Measurements from ENCODE around the gene DNAH14.
A peak's percentile ranks its signal among the peaks of the same experiment; 100 is the strongest.
"Not testable (repeated sequence)": the region's sequence is repeated elsewhere in the genome, so short reads cannot be mapped to it uniquely, and the experiment has no call there.

DNAH14 gene

DNA sequence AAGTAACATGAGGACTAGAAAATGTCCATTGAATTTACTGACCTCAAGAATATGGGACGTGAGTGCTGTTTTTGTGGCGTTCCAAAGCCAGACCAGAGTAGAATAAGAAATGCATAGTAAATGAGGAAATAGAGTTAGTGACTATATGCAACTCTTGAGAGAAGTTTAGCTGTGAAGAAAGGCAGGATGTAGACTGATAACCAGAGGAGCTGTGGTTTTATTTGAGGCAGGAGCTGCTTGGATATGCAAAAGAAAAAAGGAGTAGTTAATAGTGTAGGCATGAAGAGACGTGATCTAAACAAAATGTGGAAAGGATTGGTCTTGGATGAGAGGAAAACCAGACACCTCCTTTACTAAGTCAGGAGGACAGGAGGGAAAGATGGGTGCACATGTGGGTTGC, 28.2 kb downstream of the DNAH14 start:
- H3K4me1 ChIP-seq: no peaks in the 10 kb centered on the region
- TF ChIP-seq Cebpa-rat (IDR thresholded peaks at IDR 0.05): no peak
- no peaks in the 10 kb centered on the region for H3K27me3 ChIP-seq
- H3K4me3 ChIP-seq: no peak overlapping the region
- H3K4me2 ChIP-seq: no peak overlapping the region
- H3K27ac ChIP-seq: no peak overlapping the region
- no peak overlapping the region for H3K9ac ChIP-seq
- no peaks in the 10 kb centered on the region for H3K36me3 ChIP-seq
- no peaks in the 10 kb centered on the region for H3K9me3 ChIP-seq
- H4K20me1 ChIP-seq: no peaks in the 10 kb centered on the region

DNA sequence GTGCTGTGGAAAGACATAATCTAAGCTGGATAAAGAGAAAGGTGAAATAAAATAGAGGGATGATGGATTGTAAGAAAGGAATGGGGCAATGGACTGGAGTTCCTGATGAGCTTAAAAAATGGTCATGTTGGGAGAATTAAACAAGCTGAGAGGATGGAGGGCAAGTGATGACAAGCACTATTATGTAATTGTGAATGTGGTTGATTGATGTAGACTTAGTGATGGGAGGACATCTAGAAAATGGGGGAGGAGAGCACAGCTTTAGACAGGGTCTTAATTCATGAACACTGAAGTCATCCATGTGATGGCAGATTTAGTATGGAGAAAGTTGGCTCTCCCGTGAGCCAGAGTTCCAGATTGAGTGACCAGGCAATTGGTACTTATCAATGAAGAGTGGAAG, 29.0 kb downstream of the DNAH14 start:
- Histone ChIP-seq H3K27me3 (no peaks in the 10 kb centered on the region), H4K20me1 (no peaks in the 10 kb centered on the region), H3K4me1 (no peaks in the 10 kb centered on the region), H3K4me3 (no peak overlapping the region), H3K9me3 (no peaks in the 10 kb centered on the region), H3K27ac (no peak overlapping the region), H3K4me2 (no peak overlapping the region), H3K36me3 (no peaks in the 10 kb centered on the region), H3K9ac (no peak overlapping the region)
- no peak for TF ChIP-seq Cebpa-rat (IDR thresholded peaks at IDR 0.05)

DNA sequence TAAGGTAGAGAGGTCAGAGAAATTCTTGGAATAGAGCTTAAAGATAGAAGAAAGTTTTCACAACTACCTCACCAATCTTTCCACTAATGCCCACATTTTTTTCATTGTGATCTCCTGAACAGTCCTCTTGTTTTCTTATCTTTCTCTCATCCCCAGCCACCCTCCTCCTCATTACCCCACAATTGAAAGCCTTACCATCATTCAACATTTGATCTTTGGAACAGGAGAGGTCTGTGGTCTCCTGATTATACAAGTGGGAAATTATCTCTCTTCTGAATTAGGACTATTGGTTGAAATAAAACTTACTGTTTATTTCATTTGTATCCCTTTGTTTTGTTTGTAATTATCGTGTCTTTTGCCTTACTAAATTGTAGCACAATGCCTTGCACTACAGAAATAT, 29.6 kb downstream of the DNAH14 start:
- H3K27ac ChIP-seq: no peak overlapping the region
- H3K4me2 ChIP-seq: no peak overlapping the region
- H4K20me1 ChIP-seq: no peaks in the 10 kb centered on the region
- no peaks in the 10 kb centered on the region for H3K36me3 ChIP-seq
- no peak overlapping the region for H3K4me3 ChIP-seq
- no peaks in the 10 kb centered on the region for H3K9me3 ChIP-seq
- no peak for TF ChIP-seq Cebpa-rat (IDR thresholded peaks at IDR 0.05)
- no peak overlapping the region for H3K9ac ChIP-seq
- H3K4me1 ChIP-seq: no peaks in the 10 kb centered on the region
- H3K27me3 ChIP-seq: no peaks in the 10 kb centered on the region

DNA sequence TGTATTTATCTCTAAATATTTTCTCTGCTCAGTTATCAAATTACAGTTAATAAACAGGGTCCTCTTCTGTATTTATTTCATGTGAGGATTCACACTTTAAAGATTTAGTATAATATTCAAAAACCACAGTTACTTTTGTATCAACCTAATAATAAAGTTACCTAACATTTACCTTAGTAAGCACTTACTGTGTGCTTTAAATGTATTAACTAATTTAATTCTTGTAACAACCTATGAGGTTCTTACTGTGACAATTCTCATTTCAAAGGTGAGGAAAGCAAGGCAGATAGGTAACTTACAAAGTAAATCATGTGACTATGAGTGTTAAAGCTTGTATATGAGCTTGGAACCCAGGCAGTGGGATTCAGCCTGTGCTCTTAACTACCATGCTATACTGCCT, 30.2 kb downstream of the DNAH14 start:
- Histone ChIP-seq H3K36me3 (no peaks in the 10 kb centered on the region), H3K4me3 (no peak overlapping the region), H4K20me1 (no peaks in the 10 kb centered on the region), H3K27ac (no peak overlapping the region), H3K9ac (no peak overlapping the region), H3K9me3 (no peaks in the 10 kb centered on the region), H3K27me3 (no peaks in the 10 kb centered on the region), H3K4me1 (no peaks in the 10 kb centered on the region), H3K4me2 (no peak overlapping the region)
- no peak for TF ChIP-seq Cebpa-rat (IDR thresholded peaks at IDR 0.05)

DNA sequence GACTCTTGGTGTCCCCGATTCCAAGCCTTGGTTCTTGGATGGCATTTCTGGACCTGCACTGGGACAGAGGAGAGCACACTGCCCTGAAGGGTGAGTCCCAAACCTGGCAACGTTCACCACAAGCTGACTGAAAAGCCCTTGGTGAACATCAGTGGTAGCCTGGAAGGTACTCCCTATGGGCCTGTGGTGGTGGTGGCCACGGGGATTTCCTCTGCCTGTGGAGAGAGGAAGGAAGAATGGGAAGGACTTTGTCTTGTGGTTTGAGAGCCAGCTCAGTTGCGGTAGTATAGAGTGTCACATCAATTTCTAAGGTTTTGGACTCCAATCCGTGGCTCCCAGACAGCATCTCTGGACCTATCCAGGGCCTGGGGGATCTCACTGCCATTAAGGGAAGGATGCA, 50.7 kb downstream of the DNAH14 start:
- H3K4me2 ChIP-seq: peak overlapping the region; percentile 73
- no peaks in the 10 kb centered on the region for H3K36me3 ChIP-seq
- H3K9ac ChIP-seq: no peak overlapping the region
- peaks cover 18% of the 10 kb centered on the region for H4K20me1 ChIP-seq
- H3K9me3 ChIP-seq: no peaks in the 10 kb centered on the region; the same call in 1 of the 2 replicates
- H3K27me3 ChIP-seq: peaks cover 59% of the 10 kb centered on the region
- no peak overlapping the region for H3K27ac ChIP-seq
- no peak overlapping the region for H3K4me3 ChIP-seq
- TF ChIP-seq Cebpa-rat (IDR thresholded peaks at IDR 0.05): no peak
- peaks cover 23% of the 10 kb centered on the region for H3K4me1 ChIP-seq

DNA sequence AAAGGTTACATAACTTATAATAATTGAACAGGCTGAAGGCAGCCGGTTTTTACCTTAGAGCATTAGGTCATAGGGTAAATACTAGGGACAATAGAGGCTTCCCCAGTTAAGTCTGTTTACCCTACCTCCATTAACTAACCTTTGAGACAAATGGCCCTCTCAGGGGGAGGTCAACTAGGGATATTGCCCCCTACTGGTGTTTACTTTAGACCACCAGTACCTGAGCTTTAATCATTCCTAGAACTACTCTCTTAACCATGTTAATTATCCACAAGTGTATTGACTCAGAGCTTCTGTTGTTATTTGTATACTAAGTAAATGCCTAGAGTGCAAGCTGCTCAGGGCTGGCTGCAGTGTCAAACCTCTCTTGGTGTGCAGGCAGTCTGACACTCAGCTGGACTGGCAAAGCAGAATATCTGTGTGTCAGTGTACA, 52.5 kb downstream of the DNAH14 start:
- not testable (repeated sequence) for H3K9me3 ChIP-seq, H3K4me3 ChIP-seq, H3K9ac ChIP-seq, H3K36me3 ChIP-seq, H3K4me2 ChIP-seq, H3K27ac ChIP-seq
- peaks cover 18% of the 10 kb centered on the region for H4K20me1 ChIP-seq
- H3K4me1 ChIP-seq: peaks cover 23% of the 10 kb centered on the region
- H3K27me3 ChIP-seq: peaks cover 59% of the 10 kb centered on the region

DNA sequence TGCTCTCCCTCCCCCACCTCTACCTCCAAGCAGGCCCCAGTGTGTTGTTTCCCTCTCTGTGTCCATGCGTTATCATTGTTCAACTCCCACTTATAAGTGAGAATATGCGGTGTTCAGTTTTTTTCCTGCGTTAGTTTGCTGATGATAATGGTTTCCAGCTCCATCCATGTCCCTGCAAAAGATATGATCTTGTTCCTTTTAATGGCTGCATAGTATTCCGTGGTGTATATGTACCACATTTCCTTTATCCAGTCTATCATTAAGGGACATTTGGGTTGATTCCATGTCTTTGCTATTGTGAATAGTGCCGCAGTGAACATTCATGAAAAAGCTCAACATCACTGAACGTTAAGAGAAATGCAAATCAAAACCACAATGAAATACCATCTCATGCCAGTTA, 58.6 kb downstream of the DNAH14 start:
- Histone ChIP-seq H3K4me3 (no peak overlapping the region), H3K27me3 (peaks cover 11% of the 10 kb centered on the region; the same call in 1 of the 2 replicates), H3K9me3 (no peaks in the 10 kb centered on the region), H3K9ac (no peak overlapping the region), H4K20me1 (no peaks in the 10 kb centered on the region), H3K4me1 (no peaks in the 10 kb centered on the region), H3K4me2 (no peak overlapping the region), H3K27ac (no peak overlapping the region), H3K36me3 (no peaks in the 10 kb centered on the region)
- TF ChIP-seq Cebpa-rat (IDR thresholded peaks at IDR 0.05): no peak

DNA sequence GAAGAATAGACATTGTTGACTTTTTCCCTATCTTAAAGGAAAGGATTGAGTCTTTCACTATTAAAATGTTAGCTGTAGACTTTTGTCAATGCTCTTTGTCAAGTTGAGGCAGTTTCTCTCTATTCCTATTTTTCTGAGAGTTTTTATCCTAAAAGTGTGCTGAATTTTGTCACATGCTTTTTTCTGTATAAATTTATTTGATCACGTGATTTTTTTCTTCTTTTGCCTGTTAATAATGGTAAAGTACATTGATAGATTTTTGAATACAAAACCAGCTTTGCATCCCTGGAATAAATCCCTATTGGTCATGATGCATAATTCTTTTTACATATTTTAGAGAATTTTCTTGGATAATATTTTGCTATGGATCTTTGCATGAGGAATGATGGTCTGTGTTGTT, 60.1 kb downstream of the DNAH14 start:
- peaks cover 7% of the 10 kb centered on the region; the same call in 1 of the 2 replicates for H3K4me1 ChIP-seq
- H3K27me3 ChIP-seq: no peaks in the 10 kb centered on the region; the same call in 1 of the 2 replicates
- H3K9ac ChIP-seq: no peak overlapping the region
- no peaks in the 10 kb centered on the region for H4K20me1 ChIP-seq
- no peaks in the 10 kb centered on the region for H3K36me3 ChIP-seq
- no peak overlapping the region for H3K4me2 ChIP-seq
- no peaks in the 10 kb centered on the region for H3K9me3 ChIP-seq
- no peak overlapping the region for H3K27ac ChIP-seq
- no peak for TF ChIP-seq Cebpa-rat (IDR thresholded peaks at IDR 0.05)
- H3K4me3 ChIP-seq: no peak overlapping the region

DNA sequence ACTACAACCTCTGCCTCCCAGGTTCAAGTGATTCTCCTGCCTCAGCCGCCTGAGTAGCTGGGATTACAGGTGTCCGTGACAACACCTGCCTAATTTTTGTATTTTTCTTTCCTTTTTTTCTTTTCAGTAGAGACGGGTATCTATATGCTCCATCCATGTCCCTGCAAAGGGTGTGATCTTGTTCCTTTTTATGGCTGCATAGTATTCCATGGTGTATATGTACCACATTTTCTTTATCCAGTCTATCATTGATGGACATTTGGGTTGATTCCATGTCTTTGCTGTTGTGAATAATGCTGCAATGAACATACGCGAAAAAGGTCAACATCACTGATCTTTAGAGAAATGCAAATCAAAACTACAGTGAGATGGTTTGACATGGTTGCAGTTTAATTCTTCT, 62.1 kb downstream of the DNAH14 start:
- H3K36me3 ChIP-seq, H3K27ac ChIP-seq, H3K4me3 ChIP-seq, H3K27me3 ChIP-seq, H3K4me2 ChIP-seq, H4K20me1 ChIP-seq, H3K9ac ChIP-seq, H3K4me1 ChIP-seq: not testable (repeated sequence)
- peaks cover 15% of the 10 kb centered on the region for H3K9me3 ChIP-seq

DNA sequence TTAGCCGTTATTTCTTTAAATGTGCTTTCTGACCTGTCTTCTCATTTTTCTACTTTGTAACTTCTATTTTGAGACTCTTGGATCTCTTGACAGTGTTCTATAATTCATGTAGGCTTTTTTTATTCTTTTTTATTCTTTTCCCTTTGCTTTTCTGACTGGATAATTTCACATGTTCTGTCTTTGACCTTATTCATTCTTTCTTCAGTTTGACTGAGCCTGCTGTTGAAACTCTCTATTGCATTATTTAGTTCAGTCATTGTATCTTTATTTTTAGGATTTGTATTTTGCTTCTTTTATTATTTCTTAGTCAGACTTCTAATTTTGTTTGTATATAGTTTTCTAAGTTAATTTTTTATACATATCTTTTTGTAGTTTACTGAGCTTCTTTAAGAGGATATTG, 66.1 kb downstream of the DNAH14 start:
- H4K20me1 ChIP-seq: no peaks in the 10 kb centered on the region
- no peak overlapping the region for H3K9ac ChIP-seq
- no peak overlapping the region for H3K4me2 ChIP-seq
- TF ChIP-seq Cebpa-rat (IDR thresholded peaks at IDR 0.05): no peak
- H3K27me3 ChIP-seq: no peaks in the 10 kb centered on the region
- H3K27ac ChIP-seq: no peak overlapping the region
- no peak overlapping the region for H3K4me3 ChIP-seq
- H3K36me3 ChIP-seq: no peaks in the 10 kb centered on the region
- peaks cover 7% of the 10 kb centered on the region; the same call in 1 of the 2 replicates for H3K4me1 ChIP-seq
- peaks cover 24% of the 10 kb centered on the region for H3K9me3 ChIP-seq

DNA sequence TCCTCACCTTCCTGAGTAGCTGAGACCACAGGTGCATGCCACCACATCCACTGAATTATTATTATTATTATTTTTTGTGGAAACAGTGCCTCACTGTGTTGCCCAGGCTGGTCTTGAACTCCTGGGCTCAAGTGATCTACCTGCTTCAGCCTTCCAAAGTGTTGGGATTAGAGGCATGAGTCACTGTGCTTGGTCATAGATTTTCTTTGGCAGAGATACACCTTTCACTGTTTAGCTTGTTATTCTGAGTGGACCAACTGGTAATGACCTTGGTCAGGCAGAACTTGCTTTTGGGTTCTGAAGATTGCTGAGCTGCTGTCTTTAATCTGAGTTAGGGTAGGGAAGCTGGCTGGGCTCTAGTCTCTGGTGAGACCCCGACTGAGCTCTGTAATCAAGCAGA, 66.8 kb downstream of the DNAH14 start:
- no peaks in the 10 kb centered on the region for H4K20me1 ChIP-seq
- no peak for TF ChIP-seq Cebpa-rat (IDR thresholded peaks at IDR 0.05)
- H3K4me1 ChIP-seq: peaks cover 7% of the 10 kb centered on the region; the same call in 1 of the 2 replicates

More for the DNA sequence above, 66.8 kb downstream of the DNAH14 start:
- no peaks in the 10 kb centered on the region for H3K27me3 ChIP-seq
- H3K9ac ChIP-seq: no peak overlapping the region
- no peak overlapping the region for H3K4me2 ChIP-seq
- H3K27ac ChIP-seq: no peak overlapping the region
- no peaks in the 10 kb centered on the region for H3K36me3 ChIP-seq
- H3K4me3 ChIP-seq: no peak overlapping the region
- peaks cover 24% of the 10 kb centered on the region for H3K9me3 ChIP-seq
